Activated CD4-positive, alpha-beta T cell treated with anti-CD3 and anti-CD28 coated beads, Interleukin-10, Interleukin-2, amounts not matched to agents 100 ng/mL and 50 ng/mL, durations not matched to agents 16 hours and 8 hours (primary cell): Measurements from ENCODE around the gene EPM2AIP1.
"Not testable (repeated sequence)": the region's sequence is repeated elsewhere in the genome, so short reads cannot be mapped to it uniquely, and the experiment has no call there.

ENCODE experiments used
- DNase-seq: peaks from one replicate; pipeline ENCODE4 v3.0.0-alpha.2; 2020

Gene EPM2AIP1

DNA sequence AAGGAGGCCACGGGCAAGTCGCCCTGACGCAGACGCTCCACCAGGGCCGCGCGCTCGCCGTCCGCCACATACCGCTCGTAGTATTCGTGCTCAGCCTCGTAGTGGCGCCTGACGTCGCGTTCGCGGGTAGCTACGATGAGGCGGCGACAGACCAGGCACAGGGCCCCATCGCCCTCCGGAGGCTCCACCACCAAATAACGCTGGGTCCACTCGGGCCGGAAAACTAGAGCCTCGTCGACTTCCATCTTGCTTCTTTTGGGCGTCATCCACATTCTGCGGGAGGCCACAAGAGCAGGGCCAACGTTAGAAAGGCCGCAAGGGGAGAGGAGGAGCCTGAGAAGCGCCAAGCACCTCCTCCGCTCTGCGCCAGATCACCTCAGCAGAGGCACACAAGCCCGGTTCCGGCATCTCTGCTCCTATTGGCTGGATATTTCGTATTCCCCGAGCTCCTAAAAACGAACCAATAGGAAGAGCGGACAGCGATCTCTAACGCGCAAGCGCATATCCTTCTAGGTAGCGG, at the start of gene EPM2AIP1:
EPM2AIP1 (minus strand) TSS at position 326 of the 520 bp plus-strand sequence; CDS start at position 272, 54 bp downstream.
- DNase-seq, result peak; percentile 100

DNA sequence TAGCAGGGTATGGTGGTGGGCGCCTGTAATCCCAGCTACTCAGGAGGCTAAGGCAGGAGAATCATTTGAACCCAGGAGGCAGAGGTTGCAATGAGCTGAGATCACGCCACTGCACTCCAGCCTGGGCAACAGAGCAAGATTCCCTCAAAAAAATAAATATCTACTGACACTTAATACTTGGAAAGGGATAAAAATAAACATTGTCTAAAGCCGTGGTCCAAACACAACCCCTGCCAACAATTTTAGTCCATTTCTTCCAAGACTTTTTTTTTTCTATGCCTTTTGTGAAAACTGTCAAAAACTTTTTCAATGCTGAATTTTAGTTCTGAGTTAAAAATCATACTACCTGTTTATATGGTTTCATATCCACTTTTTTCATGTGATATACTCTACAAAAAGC, 49.8 kb upstream of the EPM2AIP1 start:
- DNase-seq, result not testable (repeated sequence)

DNA sequence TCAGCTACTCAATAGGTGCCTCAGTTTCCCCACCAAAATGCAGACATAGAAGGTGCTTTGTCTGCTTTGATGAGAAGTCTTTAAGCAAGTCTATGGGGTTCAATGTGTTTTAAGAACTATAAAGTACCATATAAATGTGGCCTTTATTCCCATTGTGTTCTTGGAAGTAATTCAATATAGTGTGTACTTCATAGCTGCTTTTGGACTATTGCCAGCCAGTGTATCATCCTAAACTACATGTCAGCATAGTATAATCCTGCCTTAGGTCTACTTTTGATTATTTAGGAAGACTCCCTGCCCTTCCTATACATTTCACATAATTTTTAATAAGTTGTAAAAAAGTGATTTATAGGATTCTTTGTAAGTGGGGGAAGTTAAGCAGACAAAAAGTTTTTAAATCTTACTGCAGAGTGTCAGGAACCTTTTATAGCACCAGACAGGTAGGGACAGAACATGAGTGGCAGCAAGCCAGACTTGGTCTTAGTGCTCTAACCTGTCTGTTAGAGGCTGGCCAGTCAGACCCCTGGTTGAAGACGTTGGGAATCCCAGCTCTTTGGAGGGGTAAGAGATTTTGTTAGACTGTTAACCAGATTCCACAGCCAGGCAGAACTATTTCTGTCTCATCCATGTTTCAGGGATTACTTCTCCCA, 48.7 kb upstream of the EPM2AIP1 start:
- DNase-seq, result no peak

DNA sequence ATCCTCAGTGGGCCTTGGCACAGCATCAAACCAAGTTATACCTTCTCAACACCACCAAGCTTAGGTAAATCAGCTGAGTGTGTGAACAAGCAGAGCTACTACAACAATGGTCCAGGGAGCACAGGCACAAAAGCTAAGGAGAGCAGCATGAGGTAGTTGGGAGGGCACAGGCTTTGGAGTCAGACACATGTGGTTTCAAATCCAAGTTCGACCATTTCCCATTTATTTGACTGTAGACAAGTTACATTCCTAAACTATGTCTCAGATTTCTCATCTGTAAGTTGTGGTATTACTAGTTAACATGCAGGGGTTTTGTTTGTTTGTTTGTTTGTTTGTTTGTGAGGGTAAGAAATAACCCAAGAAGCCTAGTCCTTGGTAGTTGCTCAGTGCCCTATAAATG, 47.3 kb upstream of the EPM2AIP1 start:
- no peak for DNase-seq

DNA sequence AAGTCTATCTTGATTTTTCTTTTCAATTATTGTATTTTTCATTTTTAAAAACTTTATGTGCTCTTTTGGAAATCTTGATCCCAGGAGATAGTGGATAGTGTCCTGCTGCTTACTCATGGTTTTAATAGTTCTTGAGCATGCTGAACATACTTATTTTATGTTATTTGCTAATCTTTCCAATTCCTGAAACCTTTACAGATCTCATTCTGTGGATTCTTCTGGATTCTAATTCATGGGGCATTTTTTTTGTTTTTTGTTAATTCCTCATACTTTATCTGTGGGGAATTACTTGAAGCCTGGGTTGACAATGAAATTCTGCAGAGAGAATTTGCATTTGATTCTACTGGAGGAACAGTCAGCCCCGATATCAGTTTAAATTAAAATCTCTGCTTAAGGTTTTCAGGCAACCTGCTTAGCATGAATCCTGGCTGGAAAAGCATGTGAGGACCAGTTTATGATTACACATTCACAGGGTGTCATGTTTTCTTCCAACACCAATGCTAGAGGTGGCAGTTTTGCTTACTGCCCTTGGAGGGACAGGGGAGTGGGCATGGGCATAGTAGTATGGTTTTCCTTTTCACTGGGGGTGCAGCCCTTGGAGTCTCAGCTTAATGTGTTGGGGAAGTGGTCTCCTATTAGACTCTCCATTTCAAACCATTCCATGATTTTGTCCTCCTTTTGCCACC, 46.4 kb upstream of the EPM2AIP1 start:
- DNase-seq, result no peak

DNA sequence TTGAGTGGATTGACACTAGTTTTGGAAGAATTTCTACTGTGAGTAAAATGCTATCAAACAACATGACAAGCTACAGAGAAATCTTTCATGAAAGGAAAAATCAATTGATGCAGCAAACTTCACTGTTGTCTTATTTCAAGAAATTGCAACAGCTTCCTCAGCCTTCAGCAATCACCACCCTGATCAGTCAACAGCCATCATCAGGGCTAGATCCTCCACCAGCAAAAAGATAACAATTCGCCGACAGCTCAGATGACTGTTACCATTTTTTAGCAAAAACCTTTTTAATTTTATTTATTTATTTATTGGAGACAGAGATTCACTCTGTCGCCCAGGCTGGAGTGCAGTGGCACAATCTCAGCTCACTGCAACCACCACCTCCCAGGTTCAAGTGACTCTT, 44.4 kb upstream of the EPM2AIP1 start:
- DNase-seq, result no peak

DNA sequence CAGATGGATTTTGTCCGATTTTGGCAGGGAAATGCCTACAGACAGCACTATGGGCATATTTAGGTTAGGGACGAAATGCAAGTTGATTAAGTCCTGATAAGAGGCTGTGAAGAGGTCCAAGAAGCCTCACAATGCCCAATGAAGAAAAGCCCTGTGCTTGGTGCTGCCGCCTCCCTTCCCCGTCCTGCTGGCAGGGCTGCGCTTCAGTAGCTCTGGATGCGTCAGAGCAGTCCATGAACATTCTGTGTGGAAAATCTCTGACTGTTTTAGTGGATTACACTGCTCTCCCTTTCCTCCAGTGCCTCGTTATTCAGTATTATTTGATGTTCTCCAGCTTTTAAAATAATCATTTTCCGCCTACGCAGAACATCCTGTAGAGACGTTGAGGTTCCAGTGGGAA, 40.0 kb upstream of the EPM2AIP1 start:
- no peak for DNase-seq

DNA sequence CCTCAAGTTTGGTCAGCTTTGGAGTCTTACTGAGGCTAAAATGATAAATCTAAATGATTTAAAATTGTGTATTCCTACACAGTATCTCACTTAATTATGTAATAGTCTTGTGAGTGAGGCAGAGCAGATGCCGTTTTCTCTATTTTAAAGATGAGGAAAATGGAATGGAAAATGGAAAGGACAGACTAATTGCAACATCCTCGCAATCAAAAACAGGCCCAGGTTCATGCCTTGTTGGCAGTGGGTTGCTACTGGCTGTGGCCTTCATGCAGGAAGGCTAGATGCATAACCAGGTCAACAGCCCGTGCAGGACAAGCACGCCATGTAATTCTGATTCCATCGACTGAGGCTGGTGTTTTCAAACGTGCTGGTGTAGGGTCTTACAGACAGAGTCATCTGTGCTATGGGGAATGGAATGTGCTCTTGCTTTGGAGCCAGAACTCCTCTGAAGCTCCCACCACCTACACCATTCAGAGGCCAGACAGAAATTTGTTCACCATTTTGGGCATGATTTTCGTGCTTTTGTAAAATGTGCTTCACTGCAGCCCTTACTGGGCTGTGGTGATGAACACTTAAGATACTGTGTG, 38.3 kb upstream of the EPM2AIP1 start:
- no peak for DNase-seq

DNA sequence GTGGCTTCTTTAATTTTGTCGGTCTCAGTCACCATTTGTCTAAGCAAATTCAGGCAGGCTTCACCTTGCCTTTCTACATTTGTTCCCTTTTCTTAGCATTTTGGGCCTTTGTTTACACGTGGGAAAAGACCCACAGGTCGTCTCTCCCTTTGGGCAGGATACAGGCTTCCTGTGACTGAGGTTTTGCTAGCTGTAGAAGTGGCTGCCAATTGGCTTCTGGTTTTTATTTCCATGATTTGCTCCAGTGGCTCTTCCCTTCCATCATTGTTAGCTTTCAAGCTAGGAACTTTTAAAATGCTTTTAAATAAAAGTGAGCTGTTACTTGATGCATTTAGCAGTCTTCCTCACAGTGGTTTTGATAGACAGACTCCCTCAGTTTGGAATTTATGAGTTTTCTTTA, 37.7 kb upstream of the EPM2AIP1 start:
- DNase-seq, result no peak

DNA sequence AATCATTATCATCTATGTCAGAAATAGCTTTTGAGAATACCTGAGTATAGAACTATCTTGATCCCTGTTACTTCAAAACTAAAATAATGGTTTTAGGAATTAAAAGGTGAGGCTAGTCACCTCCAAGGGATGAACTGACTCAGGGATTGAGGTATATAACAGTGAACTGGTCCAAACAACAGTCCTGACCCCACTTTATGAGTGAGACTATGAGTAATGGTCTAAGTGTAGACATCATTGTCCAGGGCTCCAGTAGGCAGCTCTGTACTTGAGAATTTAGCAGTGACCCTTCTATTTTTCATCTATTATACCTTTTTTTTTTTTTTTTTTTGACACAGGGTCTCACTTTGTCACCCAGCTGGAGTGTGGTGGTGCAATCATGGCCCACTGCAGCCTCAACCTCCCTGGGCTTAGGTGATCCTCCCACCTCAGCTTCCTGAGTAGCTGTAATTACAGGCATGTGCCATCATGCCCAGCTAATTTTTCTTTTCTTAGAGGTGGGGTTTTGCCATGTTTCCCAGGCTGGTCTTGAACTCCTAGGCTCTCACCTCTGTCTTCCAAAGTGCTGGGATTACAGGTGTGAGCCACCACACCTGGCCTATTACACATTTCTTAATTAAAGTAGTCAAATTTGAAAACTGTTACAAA, 36.7 kb upstream of the EPM2AIP1 start:
- DNase-seq, result no peak

DNA sequence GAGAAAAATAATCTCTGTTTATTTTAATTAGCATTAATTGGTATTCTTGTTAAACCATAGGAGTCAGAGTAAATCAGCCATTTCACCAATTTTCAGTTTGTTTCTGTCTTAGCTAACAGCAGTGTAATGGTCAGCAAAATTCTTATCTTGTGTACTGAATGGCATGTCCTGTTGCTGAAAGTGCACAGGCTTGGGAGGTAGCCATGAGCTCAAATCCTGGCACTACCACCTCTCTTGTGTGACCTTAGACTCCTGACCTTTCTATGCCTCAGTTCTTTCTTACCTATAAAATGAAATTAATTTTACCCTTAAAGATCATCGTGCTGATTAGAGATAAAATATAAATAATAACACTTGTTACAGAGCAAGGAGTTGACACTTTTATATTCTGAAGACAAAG, 36.2 kb upstream of the EPM2AIP1 start:
- no peak for DNase-seq

DNA sequence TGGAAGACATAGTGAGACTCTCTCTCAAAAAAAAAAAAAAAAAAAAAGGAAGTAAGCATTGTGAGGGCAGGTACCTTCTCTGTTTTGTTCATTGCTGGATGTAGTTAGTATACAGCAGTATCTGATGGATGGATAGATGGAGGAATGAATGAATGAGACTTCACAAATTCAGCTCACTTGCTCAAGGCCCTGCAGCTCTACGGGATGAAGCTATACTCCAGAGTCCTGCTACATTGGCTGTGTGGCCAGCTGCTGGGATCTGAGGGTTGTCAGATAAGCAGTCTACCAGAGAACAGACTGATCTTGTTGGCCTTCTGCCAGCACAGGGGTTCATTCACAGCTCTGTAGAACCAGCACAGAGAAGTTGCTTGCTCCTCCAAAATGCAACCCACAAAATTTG, 35.4 kb upstream of the EPM2AIP1 start:
- DNase-seq, result no peak

DNA sequence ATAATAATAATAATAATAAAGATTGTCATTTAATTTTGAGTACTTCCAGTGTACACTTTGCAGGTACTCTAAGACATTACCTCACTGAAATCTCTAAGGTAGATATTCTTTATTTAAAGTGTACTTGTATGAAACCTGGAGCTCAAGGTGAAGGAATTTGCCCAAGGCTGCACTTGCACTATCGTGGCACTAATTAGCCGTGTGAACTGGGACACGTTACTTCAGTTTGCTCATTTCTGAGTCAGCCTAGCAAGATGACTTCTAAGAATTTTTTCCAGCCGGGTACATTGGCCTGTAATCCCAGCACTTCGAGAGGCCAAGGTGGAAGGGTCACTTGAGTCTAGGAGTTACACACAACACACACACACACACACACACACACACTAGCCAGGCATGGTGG, 33.9 kb upstream of the EPM2AIP1 start:
- no peak for DNase-seq

DNA sequence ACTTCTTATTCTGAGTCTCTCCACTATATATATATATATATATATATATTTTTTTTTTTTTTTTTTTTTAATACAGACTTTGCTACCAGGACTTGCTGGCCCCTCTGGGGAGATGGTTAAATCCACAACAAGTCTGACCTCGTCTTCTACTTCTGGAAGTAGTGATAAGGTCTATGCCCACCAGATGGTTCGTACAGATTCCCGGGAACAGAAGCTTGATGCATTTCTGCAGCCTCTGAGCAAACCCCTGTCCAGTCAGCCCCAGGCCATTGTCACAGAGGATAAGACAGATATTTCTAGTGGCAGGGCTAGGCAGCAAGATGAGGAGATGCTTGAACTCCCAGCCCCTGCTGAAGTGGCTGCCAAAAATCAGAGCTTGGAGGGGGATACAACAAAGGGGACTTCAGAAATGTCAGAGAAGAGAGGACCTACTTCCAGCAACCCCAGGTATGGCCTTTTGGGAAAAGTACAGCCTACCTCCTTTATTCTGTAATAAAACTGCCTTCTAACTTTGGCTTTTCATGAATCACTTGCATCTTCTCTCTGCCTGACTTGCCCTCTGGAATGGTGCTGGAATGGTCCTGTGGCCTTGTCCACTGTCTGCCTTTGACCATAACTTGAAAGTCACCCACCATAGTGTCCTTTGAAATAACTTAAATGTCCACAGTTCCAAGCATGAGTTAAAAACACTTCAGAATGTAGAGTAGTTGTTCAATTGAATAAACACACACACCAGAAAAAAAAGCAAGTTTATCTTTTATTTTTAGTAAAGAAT, 32.8 kb upstream of the EPM2AIP1 start:
- no peak for DNase-seq

DNA sequence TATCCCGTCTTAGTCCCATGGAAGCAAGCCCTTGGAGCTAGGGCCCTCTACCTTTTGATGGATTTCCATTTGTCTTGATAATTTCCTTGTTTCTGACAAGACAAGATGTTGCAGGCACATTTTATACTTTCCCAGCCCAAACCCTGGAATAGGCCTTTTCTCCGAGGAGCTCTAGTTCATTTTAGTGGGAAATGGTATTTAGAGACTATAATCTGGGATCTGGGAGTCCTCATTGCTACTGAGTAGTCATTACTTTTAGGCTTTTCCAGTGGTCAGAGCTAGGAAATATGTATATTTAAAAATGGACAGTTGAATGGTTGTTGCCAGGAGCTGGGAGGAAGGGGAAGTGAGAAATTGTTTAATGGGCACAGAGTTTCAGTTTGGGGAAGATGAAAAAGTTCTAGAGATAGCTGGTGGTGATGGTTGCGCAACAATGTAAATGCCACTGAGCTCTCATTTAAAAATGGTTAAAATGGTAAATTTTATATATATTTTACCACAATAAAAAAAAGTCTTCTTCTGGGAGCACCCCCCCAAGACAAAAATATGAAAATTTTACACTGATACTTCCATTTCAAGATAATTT, 32.0 kb upstream of the EPM2AIP1 start:
- peak; percentile 7 for DNase-seq

DNA sequence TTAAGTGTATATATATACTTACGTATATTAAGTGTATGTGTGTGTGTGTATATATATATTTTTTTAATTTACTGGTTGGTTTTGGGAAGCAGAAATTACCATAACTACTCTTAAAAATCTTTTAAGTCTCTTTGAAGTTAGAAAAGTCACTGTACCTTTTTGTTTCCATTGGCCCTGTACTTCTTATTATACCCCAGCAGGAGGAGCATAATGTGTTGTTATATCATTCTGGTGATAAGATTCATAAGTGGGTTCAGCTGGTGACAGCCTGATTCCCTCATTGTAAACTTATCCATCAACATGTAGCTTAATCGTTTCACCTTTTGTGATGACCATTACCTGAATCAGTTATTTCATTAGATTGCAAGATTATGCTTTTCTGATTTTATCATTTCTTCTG, 31.2 kb upstream of the EPM2AIP1 start:
- no peak for DNase-seq

DNA sequence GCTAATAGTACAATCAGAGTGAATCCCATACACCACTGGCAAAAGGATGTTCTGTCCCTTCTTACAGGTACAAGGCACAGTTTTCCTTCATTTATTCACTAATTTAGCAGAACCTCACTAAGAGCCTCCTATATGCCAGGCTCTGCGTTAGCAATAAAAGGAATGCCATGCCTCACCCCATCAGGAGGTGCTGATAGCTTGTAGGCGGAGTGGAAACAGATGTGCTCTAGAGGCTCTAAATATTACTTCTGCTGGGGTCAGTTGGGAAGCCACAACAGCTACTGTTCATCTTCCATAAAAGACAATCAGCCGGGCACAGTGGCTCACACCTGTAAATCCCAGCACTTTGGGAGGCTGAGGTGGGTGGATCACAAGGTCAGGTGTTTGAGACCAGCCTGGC, 24.8 kb upstream of the EPM2AIP1 start:
- no peak for DNase-seq

DNA sequence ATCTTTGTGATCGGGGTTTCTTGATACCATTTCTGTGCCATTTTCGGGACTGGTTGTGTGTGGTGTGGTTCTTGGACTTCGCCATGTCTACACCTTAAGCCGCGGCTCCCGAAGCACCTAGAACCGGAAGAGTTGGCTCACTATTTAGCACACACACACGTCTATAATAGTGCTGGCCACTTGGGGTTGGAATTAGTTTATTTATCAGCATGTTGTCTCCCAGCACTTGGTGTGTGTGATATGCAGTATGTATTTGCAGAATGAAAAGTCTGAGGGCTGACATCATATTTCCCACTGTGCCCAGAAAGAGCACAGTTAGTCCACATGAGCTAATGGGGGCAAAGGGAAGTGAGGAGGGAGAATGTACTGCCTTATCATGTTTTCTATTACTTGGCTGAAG, 24.0 kb upstream of the EPM2AIP1 start:
- DNase-seq, result no peak

DNA sequence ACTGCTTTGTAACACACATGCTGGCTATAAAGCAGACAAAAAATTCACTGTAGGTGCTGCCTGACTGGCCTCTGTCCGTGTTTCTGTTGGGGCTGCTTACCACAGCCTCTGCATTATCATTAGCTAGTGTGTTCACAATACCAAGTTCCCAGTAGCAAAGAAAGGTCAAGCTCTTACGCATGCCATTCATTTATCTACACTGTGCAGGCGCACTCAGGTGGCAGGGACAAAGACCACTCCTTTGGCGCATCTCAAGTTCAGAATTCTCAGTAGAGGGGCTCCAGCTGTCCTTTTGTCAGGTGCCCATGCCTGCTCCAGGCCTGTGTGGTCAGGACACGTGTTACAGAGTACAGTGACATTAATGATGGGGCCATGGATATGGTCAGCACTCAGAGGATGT, 22.7 kb upstream of the EPM2AIP1 start:
- DNase-seq, result no peak

DNA sequence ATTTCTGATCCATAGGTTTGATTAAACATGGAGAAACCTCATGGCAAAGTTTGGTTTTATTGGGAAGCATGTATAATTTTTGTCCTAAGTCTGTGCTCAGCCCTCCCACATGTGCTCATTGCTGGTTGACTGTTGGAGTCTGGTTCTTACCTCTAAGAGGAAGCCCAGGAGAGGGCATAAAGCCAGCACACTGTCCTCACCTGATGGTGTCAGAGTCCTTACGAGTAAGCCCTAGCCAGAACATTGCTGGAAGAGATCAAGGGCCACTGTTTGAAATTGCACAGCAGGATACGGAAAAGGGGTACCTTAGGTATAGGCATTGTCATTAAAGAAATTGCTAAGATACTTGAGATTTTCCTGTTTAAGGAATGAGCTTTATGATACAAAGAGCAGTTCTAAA, 21.7 kb upstream of the EPM2AIP1 start:
- DNase-seq, result no peak

DNA sequence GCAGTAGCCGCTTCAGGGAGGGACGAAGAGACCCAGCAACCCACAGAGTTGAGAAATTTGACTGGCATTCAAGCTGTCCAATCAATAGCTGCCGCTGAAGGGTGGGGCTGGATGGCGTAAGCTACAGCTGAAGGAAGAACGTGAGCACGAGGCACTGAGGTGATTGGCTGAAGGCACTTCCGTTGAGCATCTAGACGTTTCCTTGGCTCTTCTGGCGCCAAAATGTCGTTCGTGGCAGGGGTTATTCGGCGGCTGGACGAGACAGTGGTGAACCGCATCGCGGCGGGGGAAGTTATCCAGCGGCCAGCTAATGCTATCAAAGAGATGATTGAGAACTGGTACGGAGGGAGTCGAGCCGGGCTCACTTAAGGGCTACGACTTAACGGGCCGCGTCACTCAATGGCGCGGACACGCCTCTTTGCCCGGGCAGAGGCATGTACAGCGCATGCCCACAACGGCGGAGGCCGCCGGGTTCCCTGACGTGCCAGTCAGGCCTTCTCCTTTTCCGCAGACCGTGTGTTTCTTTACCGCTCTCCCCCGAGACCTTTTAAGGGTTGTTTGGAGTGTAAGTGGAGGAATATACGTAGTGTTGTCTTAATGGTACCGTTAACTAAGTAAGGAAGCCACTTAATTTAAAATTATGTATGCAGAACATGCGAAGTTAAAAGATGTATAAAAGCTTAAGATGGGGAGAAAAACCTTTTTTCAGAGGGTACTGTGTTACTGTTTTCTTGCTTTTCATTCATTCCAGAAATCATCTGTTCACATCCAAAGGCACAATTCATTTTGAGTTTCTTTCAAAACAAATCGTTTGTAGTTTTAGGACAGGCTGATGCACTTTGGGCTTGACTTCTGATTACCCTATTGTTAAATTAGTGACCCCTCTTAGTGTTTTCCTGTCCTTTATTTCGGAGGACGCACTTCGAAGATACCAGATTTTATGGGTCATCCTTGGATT, 674 bp upstream of the EPM2AIP1 start, which contains the start of gene MLH1:
MLH1 (plus strand) TSS at position 193 of the 958 bp plus-strand sequence; CDS start at position 223, 30 bp downstream.
- DNase-seq, result peak; percentile 95
